Natural killer cell (primary cell): Measurements from ENCODE around the gene URM1. TPM values are rescaled to one million over a fixed set of nuclear protein-coding genes. Genes with fewer than 3 reads are reported as not detected.

Experiments used
- ATAC-seq, 3 donors: fragments of 150-1000 bp in 2 of 3; fragments of 200-7000 bp in 1 of 3; cut with Tn5 transposase; 1 replicate in 1 of 3; 2 replicates in 2 of 3; pipeline ENCODE4 v1.10.0; 2021; ENCODE audit warnings: mild to moderate bottlenecking in 2 of 3, moderate library complexity in 2 of 3
- DNase-seq, 2 donors: peaks; one replicate each; pipeline versions ENCODE4 v3.0.0 to v3.0.0-alpha.2; 2013 to 2021; ENCODE audit warnings: mixed read lengths in 1 of 2
- H3K27ac ChIP-seq: one replicate; pipeline ENCODE4 v1.5.1; 2013; ENCODE audit warnings: mild to moderate bottlenecking, low read length
- H3K27me3 ChIP-seq: one replicate; pipeline ENCODE4 v1.6.1; 2013; ENCODE audit warnings: low read length; ENCODE audit not compliant: control insufficient read depth, insufficient read depth
- H3K36me3 ChIP-seq: one replicate; pipeline ENCODE4 v1.6.1; 2013; ENCODE audit warnings: low read length; ENCODE audit not compliant: control insufficient read depth, insufficient read depth
- H3K4me1 ChIP-seq: one replicate; pipeline ENCODE4 v1.6.1; 2013; ENCODE audit warnings: low read length; ENCODE audit not compliant: control insufficient read depth, insufficient read depth
- H3K4me3 ChIP-seq: one replicate; pipeline ENCODE4 v1.5.1; 2013; ENCODE audit warnings: low read length
- H3K9me3 ChIP-seq: one replicate; pipeline ENCODE4 v1.6.1; 2013; ENCODE audit warnings: low read length; ENCODE audit not compliant: control insufficient read depth, insufficient read depth
- H3K27ac Mint-ChIP-seq, 2 donors: one replicate each; pipeline ENCODE4 v1.8.0; 2022; ENCODE audit warnings: mild to moderate bottlenecking in 2 of 2, mixed read lengths in 2 of 2, moderate library complexity in 1 of 2
- H3K27me3 Mint-ChIP-seq, 2 donors: one replicate each; pipeline ENCODE4 v1.8.0; 2022; ENCODE audit warnings: low read depth in 2 of 2, mixed read lengths in 2 of 2
- H3K36me3 Mint-ChIP-seq: one replicate; pipeline ENCODE4 v1.8.0; 2022; ENCODE audit warnings: mixed read lengths
- H3K4me1 Mint-ChIP-seq, 2 donors: one replicate each; pipeline ENCODE4 v1.8.0; 2022; ENCODE audit warnings: mixed read lengths in 2 of 2
- H3K4me3 Mint-ChIP-seq: one replicate; pipeline ENCODE4 v1.8.0; 2022; ENCODE audit warnings: mild to moderate bottlenecking, moderate library complexity, mixed read lengths
- H3K9me3 Mint-ChIP-seq, 2 donors: one replicate each; pipeline ENCODE4 v1.8.0; 2022; ENCODE audit warnings: mixed read lengths in 2 of 2
- WGBS: methylation state at CpG from one replicate; pipeline ENCODE4 v1.1.7; 2013; ENCODE audit warnings: missing lambda C conversion rate; ENCODE audit not compliant: insufficient coverage; 5-methylcytosine and 5-hydroxymethylcytosine counted together
- intact Hi-C: fragments of 100-400 bp; cut with micrococcal nuclease; formaldehyde crosslinking; loops from one replicate; pipeline ENCODE4 v1.14.2; 2022
- total RNA-seq, 4 donors: library from RNA; stranded (reverse); fragments of 120-200 nt in 1 of 4; gene quantifications; one replicate each; pipeline versions ENCODE4 v1.2.3 to v1.2.4, GENCODE V29; 2013 to 2022
- TF ChIP-seq, protein P1 (sequence below): fragments of 200-600 bp; IDR thresholded peaks from one replicate; pipeline ENCODE4 v1.8.0; 2022; ENCODE audit warnings: antibody characterized with exemption

URM1 gene
- 10 to 100 TPM; 39.4 to 47.8 (median 46.7) TPM for total RNA-seq
- 32.4 TPM for total RNA-seq (2013)

DNA sequence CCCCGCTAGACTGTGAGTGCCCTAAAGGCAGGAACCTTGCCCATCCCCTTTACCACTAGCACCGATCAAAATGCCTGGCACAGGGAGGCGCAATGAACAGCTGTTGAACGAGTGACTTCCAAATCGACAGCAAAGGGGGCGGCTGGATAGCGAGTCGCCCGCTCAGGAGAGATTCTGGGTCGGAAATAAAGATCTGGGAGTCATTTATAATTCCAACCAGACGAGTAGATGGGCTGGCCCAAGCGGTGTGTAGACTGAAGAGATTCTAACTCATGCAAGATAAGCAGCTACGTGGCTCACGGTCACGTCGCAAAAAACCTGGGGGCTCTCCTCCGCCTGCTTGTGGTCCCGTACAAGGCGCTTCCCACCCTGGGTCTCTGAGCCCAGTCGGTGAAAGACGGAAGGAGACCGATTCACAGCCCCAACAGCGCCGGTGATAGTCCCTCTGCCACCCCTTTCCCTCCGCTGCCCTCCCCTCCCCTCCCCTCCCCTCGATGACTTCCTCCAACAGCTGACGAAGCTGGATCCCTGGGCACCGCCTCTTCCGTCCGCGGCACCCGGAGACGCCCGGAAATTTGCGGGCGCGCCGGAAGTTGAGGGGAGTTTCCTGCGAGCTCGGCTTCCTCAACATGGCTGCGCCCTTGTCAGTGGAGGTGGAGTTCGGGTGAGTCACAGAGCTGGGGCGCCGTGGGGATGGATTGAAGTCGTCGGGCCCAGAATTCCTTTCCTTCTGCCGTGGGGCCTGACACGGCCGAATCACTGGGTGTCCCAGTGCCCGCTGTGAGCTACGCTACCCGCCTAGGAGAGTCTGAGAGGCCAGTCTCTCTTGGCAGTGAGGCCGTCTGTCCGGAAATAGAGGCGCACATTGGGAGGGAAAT, at the start of gene URM1:
Gene URM1 (plus strand): TSS at position 623 of the 878 bp plus-strand sequence. CDS start 7 bp downstream, at position 630.
- H3K9me3 Mint-ChIP-seq = no peaks in the 10 kb centered on the region
- Histone ChIP-seq H3K9me3 (no peaks in the 10 kb centered on the region), H3K36me3 (peaks cover 2% of the 10 kb centered on the region), H3K27ac (peak within 1 kb of the TSS; percentile 82), H3K27me3 (no peaks in the 10 kb centered on the region), H3K4me3 (peak within 1 kb of the TSS; percentile 72), H3K4me1 (peaks cover 21% of the 10 kb centered on the region)
- H3K4me1 Mint-ChIP-seq = peaks cover 29 to 30% of the 10 kb centered on the region in 2 donors
- peak within 1 kb of the TSS; percentile 96 to 99 for H3K27ac Mint-ChIP-seq
- H3K36me3 Mint-ChIP-seq = no peaks in the 10 kb centered on the region
- TF ChIP-seq, protein P1, sequence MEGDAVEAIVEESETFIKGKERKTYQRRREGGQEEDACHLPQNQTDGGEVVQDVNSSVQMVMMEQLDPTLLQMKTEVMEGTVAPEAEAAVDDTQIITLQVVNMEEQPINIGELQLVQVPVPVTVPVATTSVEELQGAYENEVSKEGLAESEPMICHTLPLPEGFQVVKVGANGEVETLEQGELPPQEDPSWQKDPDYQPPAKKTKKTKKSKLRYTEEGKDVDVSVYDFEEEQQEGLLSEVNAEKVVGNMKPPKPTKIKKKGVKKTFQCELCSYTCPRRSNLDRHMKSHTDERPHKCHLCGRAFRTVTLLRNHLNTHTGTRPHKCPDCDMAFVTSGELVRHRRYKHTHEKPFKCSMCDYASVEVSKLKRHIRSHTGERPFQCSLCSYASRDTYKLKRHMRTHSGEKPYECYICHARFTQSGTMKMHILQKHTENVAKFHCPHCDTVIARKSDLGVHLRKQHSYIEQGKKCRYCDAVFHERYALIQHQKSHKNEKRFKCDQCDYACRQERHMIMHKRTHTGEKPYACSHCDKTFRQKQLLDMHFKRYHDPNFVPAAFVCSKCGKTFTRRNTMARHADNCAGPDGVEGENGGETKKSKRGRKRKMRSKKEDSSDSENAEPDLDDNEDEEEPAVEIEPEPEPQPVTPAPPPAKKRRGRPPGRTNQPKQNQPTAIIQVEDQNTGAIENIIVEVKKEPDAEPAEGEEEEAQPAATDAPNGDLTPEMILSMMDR = no peak
- WGBS = under 1% methylated on average over 55 of the region's 55 CpGs
- intact Hi-C loops = loop anchor here (1.0 kb wide), 1 partner anchor 49 kb away; the partner anchor contains the start of genes COQ4 and TRUB2
- peak within 1 kb of the TSS; percentile 96 for H3K4me3 Mint-ChIP-seq
- H3K27me3 Mint-ChIP-seq = peaks cover 0 to 2% of the 10 kb centered on the region in 2 donors
- ATAC-seq (peak; percentile 94 to 99 (median 96)), DNase-seq (peak; percentile 95 to 98)

DNA sequence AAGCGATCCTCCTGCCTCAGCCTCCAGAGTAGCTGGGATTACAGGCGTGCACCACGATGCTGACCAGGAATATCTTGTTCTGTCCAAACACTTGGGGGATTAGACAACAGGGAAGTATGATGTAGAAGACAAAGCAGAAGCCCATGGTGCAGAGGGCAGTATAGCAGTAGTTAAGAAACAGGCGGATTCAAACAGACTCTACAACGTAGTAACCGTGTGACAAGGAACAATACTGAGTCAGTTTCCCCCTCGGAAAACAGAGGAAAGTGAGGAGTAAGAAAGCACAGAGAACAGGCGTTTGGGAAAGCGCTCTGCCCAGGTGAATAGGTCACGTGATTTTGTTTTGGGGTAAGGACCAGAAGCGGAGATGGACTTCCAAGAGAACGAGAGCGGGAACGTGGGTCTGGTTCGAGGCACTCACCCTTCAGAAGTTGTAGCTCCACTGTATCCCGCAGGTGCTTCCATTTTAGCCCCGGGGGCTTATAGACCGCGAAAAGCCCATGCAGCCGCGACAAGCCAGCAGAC, 49.2 kb upstream of the URM1 start:
- peaks cover 12% of the 10 kb centered on the region for H3K36me3 ChIP-seq
- peak overlapping the region; percentile 94 to 95 for H3K27ac Mint-ChIP-seq
- peak overlapping the region; percentile 95 for H3K4me3 ChIP-seq
- DNase-seq (no peak), ATAC-seq (no peak)
- H3K4me3 Mint-ChIP-seq = peak overlapping the region; percentile 95
- H3K4me1 ChIP-seq = peaks cover 28% of the 10 kb centered on the region
- H3K4me1 Mint-ChIP-seq = peaks cover 19 to 20% of the 10 kb centered on the region in 2 donors
- TF ChIP-seq, protein P1 = no peak
- 2% methylated on average over 21 of the region's 21 CpGs for WGBS
- H3K27ac ChIP-seq = peak overlapping the region; percentile 92
- H3K27me3 ChIP-seq = no peaks in the 10 kb centered on the region
- intact Hi-C loops = loop anchor here (1.0 to 10.0 kb wide), 4 partner anchors 18 to 127 kb away; partner anchors contain the start of genes CIZ1, GOLGA2, SLC27A4 and SWI5
- no peaks in the 10 kb centered on the region for H3K36me3 Mint-ChIP-seq
- H3K9me3 ChIP-seq = no peaks in the 10 kb centered on the region
- no peaks in the 10 kb centered on the region for H3K27me3 Mint-ChIP-seq
- H3K9me3 Mint-ChIP-seq = no peaks in the 10 kb centered on the region

DNA sequence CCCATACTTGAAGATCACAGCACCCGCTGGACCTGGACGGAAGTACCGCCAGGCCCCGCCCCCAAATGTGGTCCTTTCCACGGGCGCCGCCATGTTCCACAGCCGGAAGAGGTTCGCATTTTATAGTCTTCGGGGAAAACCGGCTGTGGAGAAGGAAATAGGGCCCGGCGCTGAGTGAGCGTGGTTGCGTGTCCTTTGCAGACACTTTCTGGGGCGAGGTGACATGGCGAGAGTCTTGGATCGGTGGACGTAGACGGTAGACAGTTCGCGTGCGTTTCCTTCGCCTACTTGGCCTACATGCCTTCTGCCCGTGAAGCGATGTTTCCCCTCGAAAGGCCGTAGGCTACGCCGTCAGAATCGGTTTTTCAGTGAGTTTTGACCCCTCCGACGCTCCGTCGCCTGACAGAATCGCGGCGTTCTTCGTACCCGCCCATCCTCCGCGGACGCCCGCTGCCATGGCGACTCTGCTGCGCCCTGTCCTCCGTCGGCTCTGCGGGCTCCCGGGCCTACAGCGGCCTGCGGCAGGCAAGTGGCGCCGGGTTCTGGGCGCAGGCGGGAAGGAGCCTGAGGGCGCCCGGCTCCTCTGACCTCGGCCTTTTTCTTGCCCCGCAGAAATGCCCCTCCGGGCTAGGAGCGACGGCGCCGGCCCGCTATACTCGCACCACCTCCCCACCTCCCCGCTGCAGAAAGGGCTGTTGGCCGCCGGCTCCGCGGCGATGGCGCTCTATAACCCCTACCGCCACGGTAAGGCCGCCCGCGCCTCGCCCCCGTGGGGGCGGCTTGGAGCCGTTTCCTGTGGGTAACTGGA, 48.6 kb upstream of the URM1 start, which contains the start of the genes COQ4 and TRUB2:
Gene COQ4 (plus strand): TSS at position 436 of the 808 bp plus-strand sequence. CDS start 20 bp downstream, at position 456.
Gene TRUB2 (minus strand): TSS at position 44 of the 808 bp plus-strand sequence. CDS start 39 bp downstream, at position 5.
- Mint-ChIP-seq H3K27ac (peak within 1 kb of the TSS; percentile 94 to 95), H3K4me1 (peaks cover 19 to 20% of the 10 kb centered on the region in 2 donors), H3K4me3 (peak within 1 kb of the TSS; percentile 95), H3K36me3 (no peaks in the 10 kb centered on the region), H3K9me3 (no peaks in the 10 kb centered on the region), H3K27me3 (no peaks in the 10 kb centered on the region)
- H3K27ac ChIP-seq = peak within 1 kb of the TSS; percentile 92
- DNase-seq (peak; percentile 88 to 96), ATAC-seq (peak; percentile 88 to 95 (median 90))
- TF ChIP-seq, protein P1 = no peak
- no peaks in the 10 kb centered on the region for H3K27me3 ChIP-seq
- H3K4me1 ChIP-seq = peaks cover 28% of the 10 kb centered on the region
- no peaks in the 10 kb centered on the region for H3K9me3 ChIP-seq
- under 1% methylated on average over 83 of the region's 83 CpGs for WGBS
- H3K36me3 ChIP-seq = peaks cover 11% of the 10 kb centered on the region
- intact Hi-C loops = loop anchor here (1.0 to 10.0 kb wide), 4 partner anchors 18 to 128 kb away; partner anchors contain the start of genes CIZ1, GOLGA2, SLC27A4 and SWI5
- peak within 1 kb of the TSS; percentile 95 for H3K4me3 ChIP-seq
